LNCaP clone FGC (cell line): Measurements from ENCODE around the gene KDM5D.

Experiments used
- DNase-seq: peaks from one replicate; pipeline ENCODE4 v3.0.0-alpha.2; 2011; ENCODE audit warnings: low read depth
- H3K4me3 ChIP-seq: 2 replicates; pipeline ENCODE4 v1.5.1; 2011; ENCODE audit warnings: mild to moderate bottlenecking, low read depth, low read length, control low read depth
- CTCF ChIP-seq: IDR thresholded peaks from 2 replicates; pipeline ENCODE4 v1.5.1; 2012; ENCODE audit warnings: mild to moderate bottlenecking; ENCODE audit not compliant: control insufficient read depth, insufficient read depth; ENCODE audit errors: extremely low read depth

Gene KDM5D

GRCh38 chrY:19744381-19745378, at the start of gene KDM5D:
KDM5D (minus strand) TSS chrY:19744726; CDS start chrY:19744534, 192 bp downstream.
- DNase-seq, result peak; percentile 83
- peak within 1 kb of the TSS; percentile 60 for H3K4me3 ChIP-seq
- TF ChIP-seq CTCF, result no peak

- DNase-seq, result no peak
- H3K4me3 ChIP-seq, result no peak overlapping the region
- TF ChIP-seq CTCF, result no peak
Measured at GRCh38 chrY:19768375-19768774, 23.8 kb upstream of the KDM5D start.

- DNase-seq, result no peak
- TF ChIP-seq CTCF, result no peak
- peak overlapping the region; percentile 60 for H3K4me3 ChIP-seq
Measured at GRCh38 chrY:19743331-19743730, 1.2 kb downstream of the KDM5D start.

- TF ChIP-seq CTCF, result no peak
- H3K4me3 ChIP-seq, result no peak overlapping the region
- DNase-seq, result no peak
Measured at GRCh38 chrY:19742153-19742552, 2.4 kb downstream of the KDM5D start.

GRCh38 chrY:19734425-19734824, 10.1 kb downstream of the KDM5D start:
- TF ChIP-seq CTCF, result no peak
- no peak for DNase-seq

GRCh38 chrY:19717950-19718349, 26.6 kb downstream of the KDM5D start:
- TF ChIP-seq CTCF, result no peak
- H3K4me3 ChIP-seq, result no peak overlapping the region
- no peak for DNase-seq

More at GRCh38 chrY:19734425-19734824, 10.1 kb downstream of the KDM5D start:
- no peak overlapping the region for H3K4me3 ChIP-seq
